ENCODE measurements around the gene EFNA5. TPM values are rescaled to one million over a fixed set of nuclear protein-coding genes. Genes with fewer than 3 reads are reported as not detected.

Gene EFNA5
- total RNA-seq, 2 donors from 2014 or later: 6.0 to 13.5 TPM

DNA sequence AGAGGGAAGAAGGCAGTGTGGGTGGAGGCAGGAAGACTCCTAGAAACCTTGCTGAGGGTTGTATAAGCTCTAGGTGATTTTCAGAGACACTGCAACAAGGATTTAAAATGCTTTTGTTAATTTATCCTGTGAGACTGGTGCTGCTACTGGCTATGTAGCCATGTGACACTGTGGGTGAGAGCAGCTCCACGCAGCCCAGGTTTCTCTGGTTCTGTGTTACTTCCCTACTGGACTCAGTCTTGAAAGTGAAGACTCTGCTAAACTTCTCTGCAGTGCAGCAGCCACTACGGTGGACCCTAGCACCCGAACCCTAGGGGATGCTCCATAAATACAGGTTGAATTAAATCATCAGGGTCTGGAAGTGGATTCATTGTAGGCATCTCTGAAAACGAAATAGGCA, 25.8 kb upstream of the EFNA5 start:
- DNase-seq (ENCODE audit: low spot score): no peak
- ATAC-seq (ENCODE audit: insufficient number of reproducible peaks, low FRiP score, low read depth): no peak
- TF ChIP-seq, protein P1, sequence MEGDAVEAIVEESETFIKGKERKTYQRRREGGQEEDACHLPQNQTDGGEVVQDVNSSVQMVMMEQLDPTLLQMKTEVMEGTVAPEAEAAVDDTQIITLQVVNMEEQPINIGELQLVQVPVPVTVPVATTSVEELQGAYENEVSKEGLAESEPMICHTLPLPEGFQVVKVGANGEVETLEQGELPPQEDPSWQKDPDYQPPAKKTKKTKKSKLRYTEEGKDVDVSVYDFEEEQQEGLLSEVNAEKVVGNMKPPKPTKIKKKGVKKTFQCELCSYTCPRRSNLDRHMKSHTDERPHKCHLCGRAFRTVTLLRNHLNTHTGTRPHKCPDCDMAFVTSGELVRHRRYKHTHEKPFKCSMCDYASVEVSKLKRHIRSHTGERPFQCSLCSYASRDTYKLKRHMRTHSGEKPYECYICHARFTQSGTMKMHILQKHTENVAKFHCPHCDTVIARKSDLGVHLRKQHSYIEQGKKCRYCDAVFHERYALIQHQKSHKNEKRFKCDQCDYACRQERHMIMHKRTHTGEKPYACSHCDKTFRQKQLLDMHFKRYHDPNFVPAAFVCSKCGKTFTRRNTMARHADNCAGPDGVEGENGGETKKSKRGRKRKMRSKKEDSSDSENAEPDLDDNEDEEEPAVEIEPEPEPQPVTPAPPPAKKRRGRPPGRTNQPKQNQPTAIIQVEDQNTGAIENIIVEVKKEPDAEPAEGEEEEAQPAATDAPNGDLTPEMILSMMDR (IDR thresholded peaks at IDR 0.05): no peak

DNA sequence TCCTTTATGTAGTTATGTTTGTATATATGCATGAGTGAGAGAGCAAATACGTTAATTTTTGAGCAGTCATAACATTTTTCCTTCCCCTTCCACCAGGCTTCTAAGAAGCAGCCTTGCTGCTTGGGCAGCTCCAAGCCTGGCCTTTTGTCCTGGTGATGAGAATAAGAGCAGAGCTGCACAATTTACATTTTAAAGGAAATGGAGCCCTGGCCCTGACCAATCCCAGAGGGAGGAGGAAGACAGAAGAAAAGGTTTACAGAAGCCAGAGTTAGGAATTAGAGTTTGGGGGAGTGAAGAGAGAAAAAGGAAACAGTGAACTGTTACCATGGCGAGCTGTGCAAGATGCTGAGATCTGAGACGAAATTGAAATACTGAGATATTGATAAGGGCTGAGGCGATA, 25.3 kb upstream of the EFNA5 start:
- ATAC-seq (ENCODE audit: insufficient number of reproducible peaks, low FRiP score, low read depth): no peak
- no peak for DNase-seq (ENCODE audit: low spot score)
- TF ChIP-seq, protein P1 (IDR thresholded peaks at IDR 0.05): no peak
- H3K4me3 ChIP-seq: no peak overlapping the region
- H3K27me3 ChIP-seq (replicated peaks; ENCODE audit: insufficient read depth): no peaks in the 10 kb centered on the region
- no peaks in the 10 kb centered on the region for H3K36me3 ChIP-seq
- no peak overlapping the region for H3K27ac ChIP-seq
- no peaks in the 10 kb centered on the region for H3K4me1 ChIP-seq (ENCODE audit: control insufficient read depth in 1 of 2, low read depth in 2 of 2)
- no peaks in the 10 kb centered on the region for H3K9me3 ChIP-seq

More for the DNA sequence above, 25.8 kb upstream of the EFNA5 start:
- Histone ChIP-seq H3K27ac (no peak overlapping the region), H3K9me3 (no peaks in the 10 kb centered on the region), H3K4me3 (no peak overlapping the region), H3K36me3 (no peaks in the 10 kb centered on the region), H3K27me3 (replicated peaks; ENCODE audit: insufficient read depth) (no peaks in the 10 kb centered on the region), H3K4me1 (ENCODE audit: control insufficient read depth in 1 of 2, low read depth in 2 of 2) (no peaks in the 10 kb centered on the region)

DNA sequence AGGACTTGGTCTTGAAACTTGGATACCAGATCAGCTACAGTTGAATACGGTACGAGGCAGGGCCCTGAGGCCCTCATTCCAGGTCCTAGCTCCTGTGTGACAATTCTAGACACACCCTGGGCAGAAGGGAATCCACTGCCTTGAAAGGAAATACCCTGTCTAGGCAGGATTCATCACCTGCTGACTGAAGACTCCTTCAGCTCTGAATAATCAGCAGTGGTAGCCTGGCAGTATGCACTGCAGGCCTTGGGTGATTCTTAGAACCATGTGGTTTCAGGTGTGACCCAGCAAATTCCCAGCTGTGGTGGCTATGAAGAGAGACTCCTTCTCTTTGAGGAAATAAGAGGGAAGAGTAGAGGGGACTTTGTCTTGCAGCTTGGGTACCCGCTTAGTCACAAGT, 17.2 kb upstream of the EFNA5 start:
- H3K27me3 ChIP-seq (replicated peaks; ENCODE audit: insufficient read depth): no peaks in the 10 kb centered on the region
- TF ChIP-seq, protein P1 (IDR thresholded peaks at IDR 0.05): no peak
- H3K9me3 ChIP-seq: no peaks in the 10 kb centered on the region
- H3K4me3 ChIP-seq: no peak overlapping the region
- no peak for ATAC-seq (ENCODE audit: insufficient number of reproducible peaks, low FRiP score, low read depth)
- H3K4me1 ChIP-seq (ENCODE audit: control insufficient read depth in 1 of 2, low read depth in 2 of 2): no peaks in the 10 kb centered on the region
- no peak for DNase-seq (ENCODE audit: low spot score)
- no peak overlapping the region for H3K27ac ChIP-seq
- H3K36me3 ChIP-seq: no peaks in the 10 kb centered on the region

DNA sequence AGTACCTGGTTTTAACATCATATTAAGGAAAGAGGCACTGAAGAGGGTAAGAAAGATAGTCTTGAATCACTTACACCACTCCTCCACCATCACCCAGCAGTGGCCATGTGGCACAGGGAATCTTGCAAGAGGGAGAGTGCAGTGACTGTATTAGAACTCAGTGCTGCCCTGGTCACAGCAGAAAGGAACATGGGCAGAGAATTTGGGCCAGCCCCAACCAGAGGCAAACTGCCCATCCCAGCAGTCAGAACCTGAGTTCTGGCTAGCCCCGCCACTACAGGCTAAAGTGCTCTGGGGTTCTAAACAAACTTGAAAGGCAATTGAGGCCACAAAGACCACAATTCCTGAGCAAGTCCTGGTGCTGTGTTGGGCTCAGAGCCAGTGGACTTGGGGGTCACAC, 16.7 kb upstream of the EFNA5 start:
- no peak overlapping the region for H3K4me3 ChIP-seq
- no peak overlapping the region for H3K27ac ChIP-seq
- H3K27me3 ChIP-seq (replicated peaks; ENCODE audit: insufficient read depth): no peaks in the 10 kb centered on the region
- no peak for ATAC-seq (ENCODE audit: insufficient number of reproducible peaks, low FRiP score, low read depth)
- no peak for DNase-seq (ENCODE audit: low spot score)
- TF ChIP-seq, protein P1 (IDR thresholded peaks at IDR 0.05): no peak
- no peaks in the 10 kb centered on the region for H3K9me3 ChIP-seq
- no peaks in the 10 kb centered on the region for H3K4me1 ChIP-seq (ENCODE audit: control insufficient read depth in 1 of 2, low read depth in 2 of 2)
- H3K36me3 ChIP-seq: no peaks in the 10 kb centered on the region

DNA sequence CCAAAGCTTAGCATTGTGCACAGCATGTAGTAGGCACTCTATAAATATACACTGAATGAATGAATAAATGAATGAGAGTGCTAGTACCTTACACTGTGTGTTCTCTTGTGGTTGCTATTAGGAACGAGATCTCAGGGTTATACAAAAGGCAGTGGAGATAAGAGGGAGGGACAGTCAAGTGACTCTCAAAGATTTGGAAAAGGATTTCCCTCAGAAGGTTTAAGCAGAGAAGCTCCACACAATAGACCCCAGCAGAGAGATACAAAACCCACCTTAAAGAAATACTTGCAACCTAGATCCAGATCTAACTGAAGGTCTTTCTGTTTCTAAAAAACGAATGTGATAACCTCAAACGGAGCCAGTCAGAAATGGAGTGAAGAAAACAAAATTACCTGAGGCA, 11.8 kb upstream of the EFNA5 start:
- H3K4me3 ChIP-seq: no peak overlapping the region
- H3K9me3 ChIP-seq: no peaks in the 10 kb centered on the region
- DNase-seq (ENCODE audit: low spot score): no peak
- H3K27ac ChIP-seq: no peak overlapping the region
- ATAC-seq (ENCODE audit: insufficient number of reproducible peaks, low FRiP score, low read depth): no peak
- H3K27me3 ChIP-seq (replicated peaks; ENCODE audit: insufficient read depth): no peaks in the 10 kb centered on the region
- H3K36me3 ChIP-seq: no peaks in the 10 kb centered on the region
- H3K4me1 ChIP-seq (ENCODE audit: control insufficient read depth in 1 of 2, low read depth in 2 of 2): no peaks in the 10 kb centered on the region
- TF ChIP-seq, protein P1 (IDR thresholded peaks at IDR 0.05): no peak
